Right lobe of liver (tissue), 6 donors: ENCODE data around the gene NCAPD3. TPM values are rescaled to one million over a fixed set of nuclear protein-coding genes. Genes with fewer than 3 reads are reported as not detected.

ENCODE experiments used
- ATAC-seq, 4 donors: fragments of 200-7000 bp; cut with Tn5 transposase; one replicate each; pipeline ENCODE4 v1.9.1; 2020; ENCODE audit warnings: mild to moderate bottlenecking in 4 of 4, moderate library complexity in 4 of 4
- DNase-seq, 3 donors: peaks; one replicate each; pipeline ENCODE4 v3.0.0-alpha.2; 2020
- H3K27ac ChIP-seq, 3 donors: fragments of 200-600 bp; one replicate each; pipeline ENCODE4 v1.8.0; 2022
- H3K27me3 ChIP-seq, 2 donors: fragments of 200-600 bp; one replicate each; pipeline ENCODE4 v1.8.0; 2022
- H3K36me3 ChIP-seq, 4 donors: fragments of 200-600 bp; sonication (generic) in 1 of 4; one replicate each; pipeline versions ENCODE4 v1.5.1 to v1.8.0; 2017 to 2022; ENCODE audit warnings: control low read depth in 1 of 4
- H3K4me1 ChIP-seq, 4 donors: fragments of 200-600 bp; sonication (generic) in 1 of 4; one replicate each; pipeline versions ENCODE4 v1.5.1 to v1.8.0; 2017 to 2022; ENCODE audit warnings: control low read depth in 1 of 4
- H3K4me3 ChIP-seq, 3 donors: fragments of 200-600 bp; one replicate each; pipeline ENCODE4 v1.8.0; 2022
- H3K9me3 ChIP-seq, 4 donors: fragments of 200-600 bp; sonication (generic) in 1 of 4; one replicate each; pipeline versions ENCODE4 v1.5.1 to v1.8.0; 2017 to 2022; ENCODE audit warnings: control low read depth in 1 of 4
- POLR2A ChIP-seq: fragments of 450-650 bp; IDR thresholded peaks from one replicate; pipeline ENCODE4 v1.6.1; 2017; ENCODE audit warnings: antibody characterized with exemption, mild to moderate bottlenecking
- WGBS: methylation state at CpG from one replicate; pipeline ENCODE4 v1.1.6; 2018; ENCODE audit warnings: low coverage, low lambda C conversion rate; ENCODE audit not compliant: insufficient coverage; ENCODE audit errors: missing lambda C conversion rate; 5-methylcytosine and 5-hydroxymethylcytosine counted together
- intact Hi-C, 2 donors: fragments of 100-400 bp; cut with DNase I; formaldehyde crosslinking; loops; one replicate each; pipeline versions ENCODE4 v1.11.2 to v1.14.1; 2022
- total RNA-seq, 6 experiments: library from RNA; depleted of rRNA in 2 of 6; stranded (reverse); fragments of >200 nt in 2 of 6; fragmentation: NEBNext Ultra II Directional in 3 of 6; extraction: Animal tissue kit (Norgen Biotek cat#: 25700) in 3 of 6; gene quantifications; one replicate each; pipeline versions ENCODE4 v1.1.0 to v1.2.4, GENCODE V29; 2016 to 2023
- TF ChIP-seq, protein P1 (sequence below), 4 donors: fragments of 200-600 bp in 3 of 4; fragments of 450-650 bp in 1 of 4; IDR thresholded peaks; one replicate each; pipeline versions ENCODE4 v1.5.1 to v1.8.0; 2016 to 2022; ENCODE audit warnings: antibody characterized with exemption in 4 of 4, mild to moderate bottlenecking in 2 of 4
- donor health status: DM: no; HTN: yes; CAD: no.
- donor health status: DM: no; HTN: no; CAD: no.
- donor health status: DM: no; HTN: no; CAD: no.
- donor health status: DM: no; HTN: yes; CAD: no.
- donor health status: DM: no; HTN: yes; CAD: no.

The NCAPD3 gene
- total RNA-seq, 6 experiments from 2014 or later = 11.9 to 21.8 (median 15.5) TPM

DNA sequence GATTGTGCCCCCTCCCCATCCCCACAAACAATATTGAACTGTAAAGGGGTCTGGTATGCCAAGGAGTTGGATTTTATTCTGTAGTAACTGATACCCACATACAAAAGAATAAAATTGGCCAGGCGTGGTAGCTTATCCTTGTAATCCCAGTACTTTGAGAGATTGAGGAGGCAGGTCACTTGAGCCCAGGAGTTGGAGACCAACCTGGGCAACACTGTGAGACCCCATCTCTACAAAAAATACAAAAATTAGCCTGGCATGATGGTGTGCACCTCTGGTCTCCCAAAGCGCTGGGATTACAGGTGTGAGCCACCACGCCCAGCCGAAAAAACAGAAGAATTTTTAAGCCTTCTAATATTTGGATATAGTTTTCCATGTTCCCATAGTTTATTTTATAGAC, 48.2 kb upstream of the NCAPD3 start:
- ATAC-seq (no peak), DNase-seq (no peak)
- intact Hi-C loops = no loop called here
- no peaks in the 10 kb centered on the region for H3K9me3 ChIP-seq
- WGBS = 94% methylated on average over 4 of the region's 4 CpGs
- peak overlapping the region in 2 of 3 donors; percentile 49 to 70 for H3K27ac ChIP-seq
- TF ChIP-seq, protein P1, sequence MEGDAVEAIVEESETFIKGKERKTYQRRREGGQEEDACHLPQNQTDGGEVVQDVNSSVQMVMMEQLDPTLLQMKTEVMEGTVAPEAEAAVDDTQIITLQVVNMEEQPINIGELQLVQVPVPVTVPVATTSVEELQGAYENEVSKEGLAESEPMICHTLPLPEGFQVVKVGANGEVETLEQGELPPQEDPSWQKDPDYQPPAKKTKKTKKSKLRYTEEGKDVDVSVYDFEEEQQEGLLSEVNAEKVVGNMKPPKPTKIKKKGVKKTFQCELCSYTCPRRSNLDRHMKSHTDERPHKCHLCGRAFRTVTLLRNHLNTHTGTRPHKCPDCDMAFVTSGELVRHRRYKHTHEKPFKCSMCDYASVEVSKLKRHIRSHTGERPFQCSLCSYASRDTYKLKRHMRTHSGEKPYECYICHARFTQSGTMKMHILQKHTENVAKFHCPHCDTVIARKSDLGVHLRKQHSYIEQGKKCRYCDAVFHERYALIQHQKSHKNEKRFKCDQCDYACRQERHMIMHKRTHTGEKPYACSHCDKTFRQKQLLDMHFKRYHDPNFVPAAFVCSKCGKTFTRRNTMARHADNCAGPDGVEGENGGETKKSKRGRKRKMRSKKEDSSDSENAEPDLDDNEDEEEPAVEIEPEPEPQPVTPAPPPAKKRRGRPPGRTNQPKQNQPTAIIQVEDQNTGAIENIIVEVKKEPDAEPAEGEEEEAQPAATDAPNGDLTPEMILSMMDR (IDR thresholded peaks at IDR 0.05) = no peak
- TF ChIP-seq POLR2A = no peak
- no peak overlapping the region for H3K4me3 ChIP-seq
- H3K4me1 ChIP-seq = peaks cover 0 to 18% (median 0%) of the 10 kb centered on the region in 4 donors
- peaks cover 0 to 14% of the 10 kb centered on the region in 2 donors for H3K27me3 ChIP-seq
- no peaks in the 10 kb centered on the region for H3K36me3 ChIP-seq

DNA sequence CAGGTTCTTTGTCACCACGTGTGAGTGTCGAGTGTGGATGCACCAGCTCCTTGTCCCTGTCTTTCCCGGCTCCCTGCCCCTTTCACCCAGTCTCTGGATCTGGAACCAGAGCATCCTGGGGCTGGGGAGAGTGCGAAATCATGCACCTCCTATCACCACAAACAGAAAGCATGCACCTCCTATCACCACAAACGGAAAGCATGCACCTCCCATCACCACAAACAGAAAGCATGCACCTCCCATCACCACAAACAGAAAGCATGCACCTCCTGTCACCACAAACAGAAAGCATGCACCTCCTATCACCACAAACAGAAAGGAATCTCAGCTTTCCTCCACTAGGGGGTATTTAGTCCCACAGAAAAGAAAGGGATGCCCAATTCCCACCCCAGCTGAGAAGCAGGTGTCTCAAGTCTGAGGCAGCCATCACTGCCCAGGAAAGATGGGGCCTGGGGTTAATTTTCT, 46.5 kb upstream of the NCAPD3 start:
- H3K9me3 ChIP-seq = no peaks in the 10 kb centered on the region
- ATAC-seq (no peak), DNase-seq (no peak)
- H3K36me3 ChIP-seq = no peaks in the 10 kb centered on the region
- no peak for TF ChIP-seq POLR2A
- TF ChIP-seq, protein P1 (IDR thresholded peaks at IDR 0.05) = no peak
- H3K4me1 ChIP-seq = peaks cover 0 to 4% (median 0%) of the 10 kb centered on the region in 4 donors
- H3K4me3 ChIP-seq = no peak overlapping the region
- H3K27ac ChIP-seq = no peak overlapping the region
- intact Hi-C loops = no loop called here
- H3K27me3 ChIP-seq = peaks cover 0 to 11% of the 10 kb centered on the region in 2 donors
- 13% methylated on average over 1 of the region's 5 CpGs for WGBS

DNA sequence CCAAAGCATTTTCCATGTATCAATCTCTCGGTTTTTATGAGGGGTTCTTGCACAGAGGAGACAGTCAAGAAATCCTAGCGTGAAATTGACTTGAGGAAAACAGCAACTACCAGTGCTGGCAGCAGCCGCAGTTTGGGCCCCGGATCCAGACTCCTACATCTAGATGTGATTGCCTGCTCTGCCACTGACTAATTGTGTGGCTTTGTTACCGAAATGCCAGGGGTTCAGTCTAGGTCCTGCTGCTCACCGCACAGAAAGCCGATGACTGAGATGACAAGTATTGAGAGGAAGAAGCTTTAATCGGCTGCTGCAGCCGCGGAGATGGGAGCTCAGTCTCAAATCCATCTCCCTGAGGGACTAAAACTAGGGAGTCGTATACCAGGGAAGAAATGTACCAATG, 44.2 kb upstream of the NCAPD3 start:
- peaks cover 0 to 8% (median 0%) of the 10 kb centered on the region in 4 donors for H3K36me3 ChIP-seq
- H3K9me3 ChIP-seq = no peaks in the 10 kb centered on the region
- intact Hi-C loops = no loop called here
- H3K4me3 ChIP-seq = no peak overlapping the region
- H3K27me3 ChIP-seq = no peaks in the 10 kb centered on the region
- H3K4me1 ChIP-seq = peaks cover 0 to 4% (median 0%) of the 10 kb centered on the region in 4 donors
- ATAC-seq = no peak
- no peak overlapping the region for H3K27ac ChIP-seq
- WGBS = 89% methylated on average over 11 of the region's 11 CpGs
- TF ChIP-seq POLR2A = no peak
- TF ChIP-seq, protein P1 (IDR thresholded peaks at IDR 0.05) = no peak
- DNase-seq = no peak

DNA sequence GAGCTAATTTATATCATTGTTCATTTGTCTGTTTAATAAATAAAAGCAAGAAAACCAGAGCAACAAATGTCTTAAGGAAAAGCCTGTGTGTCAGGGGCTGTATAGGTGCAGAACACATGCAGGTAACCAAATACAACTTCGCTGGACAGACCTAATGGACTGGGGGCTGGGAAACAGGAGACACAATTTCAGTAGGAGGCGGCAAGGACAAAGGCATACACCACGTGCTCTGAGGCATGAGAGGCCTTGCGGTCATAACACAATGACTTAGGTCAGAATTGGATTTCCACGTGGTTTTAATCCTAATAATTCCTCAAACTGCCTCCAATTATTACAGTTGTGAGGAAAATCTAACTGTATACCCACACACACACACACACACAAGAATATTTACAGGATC, 43.7 kb upstream of the NCAPD3 start:
- ATAC-seq = no peak
- no peak for DNase-seq
- Histone ChIP-seq H3K36me3 (peaks cover 0 to 13% (median 0%) of the 10 kb centered on the region in 4 donors), H3K9me3 (no peaks in the 10 kb centered on the region), H3K27me3 (no peaks in the 10 kb centered on the region), H3K27ac (no peak overlapping the region), H3K4me3 (no peak overlapping the region), H3K4me1 (peaks cover 0 to 4% (median 0%) of the 10 kb centered on the region in 4 donors)
- WGBS = 89% methylated on average over 3 of the region's 5 CpGs
- TF ChIP-seq POLR2A = no peak
- TF ChIP-seq, protein P1 (IDR thresholded peaks at IDR 0.05) = no peak
- intact Hi-C loops = no loop called here
